Muscle layer of duodenum (tissue), 2 donors: ENCODE measurements around the gene CEP112.

Experiments
- H3K27ac ChIP-seq: one replicate; pipeline ENCODE4 v1.7.0; 2013; ENCODE audit warnings: mild to moderate bottlenecking, low read length
- H3K27me3 ChIP-seq: one replicate; pipeline ENCODE4 v1.7.0; 2013; ENCODE audit warnings: low read depth, mild to moderate bottlenecking, control low read depth, low read length
- H3K36me3 ChIP-seq, 2 donors: one replicate each; pipeline ENCODE4 v1.7.0; 2013; ENCODE audit warnings: low read length in 2 of 2, control low read depth in 1 of 2, mild to moderate bottlenecking in 1 of 2; ENCODE audit not compliant: insufficient read depth in 2 of 2, control insufficient read depth in 1 of 2
- H3K4me1 ChIP-seq, 2 donors: one replicate each; pipeline ENCODE4 v1.7.0; 2013; ENCODE audit warnings: low read length in 2 of 2, mild to moderate bottlenecking in 2 of 2, control low read depth in 1 of 2, moderate library complexity in 1 of 2; ENCODE audit not compliant: insufficient read depth in 2 of 2, control insufficient read depth in 1 of 2
- H3K4me3 ChIP-seq, 2 donors: one replicate each; pipeline ENCODE4 v1.7.0; 2013; ENCODE audit warnings: low read length in 2 of 2, low read depth in 1 of 2, mild to moderate bottlenecking in 1 of 2
- H3K9me3 ChIP-seq, 2 donors: one replicate each; pipeline ENCODE4 v1.7.0; 2013; ENCODE audit warnings: low read length in 2 of 2, control low read depth in 1 of 2, mild to moderate bottlenecking in 1 of 2; ENCODE audit not compliant: control insufficient read depth in 1 of 2
- donor health status: healthy.

CEP112 gene

DNA sequence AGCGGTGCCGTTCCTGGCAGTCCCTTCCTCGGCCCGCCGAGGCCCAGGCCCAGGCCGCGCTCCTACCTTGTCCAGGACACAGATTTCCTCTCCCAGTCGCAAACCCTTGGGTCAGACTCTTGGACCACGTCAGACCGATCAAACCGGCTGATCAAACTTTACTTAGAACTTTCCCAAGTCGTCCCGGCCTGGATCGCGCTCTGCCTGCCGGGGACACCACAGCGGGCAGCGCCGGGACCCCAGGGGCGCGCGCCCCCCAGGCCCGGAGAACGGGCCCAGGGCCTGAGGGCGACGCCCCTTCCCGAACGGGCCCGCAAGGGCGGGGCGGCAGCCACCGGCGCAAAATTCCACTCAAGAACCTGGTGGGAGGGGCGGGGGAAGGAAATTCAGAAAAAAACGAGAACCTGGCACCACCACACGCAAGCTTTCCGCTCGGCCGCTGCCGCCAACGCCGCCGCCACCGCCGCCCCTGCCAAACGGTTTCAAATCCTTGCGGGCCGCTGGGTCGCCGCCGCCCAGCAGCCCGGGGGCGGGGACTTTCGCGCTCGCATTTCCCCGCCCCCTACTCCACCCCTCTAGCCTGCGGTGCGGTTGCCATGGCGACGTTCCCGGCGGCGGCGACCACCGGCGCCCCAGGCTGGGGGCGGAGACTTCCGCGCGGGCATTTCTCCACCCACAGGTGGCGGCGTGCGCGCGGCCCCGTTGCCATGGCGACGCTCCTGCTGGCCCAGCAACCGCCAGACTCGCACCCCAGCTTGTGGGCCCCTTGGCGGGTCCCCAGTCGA is at the start of gene CEP112:
Gene CEP112 (minus strand): TSS at position 541 of the 785 bp plus-strand sequence.
- Histone ChIP-seq H3K4me3 (peak within 1 kb of the TSS; percentile 75 to 86), H3K27me3 (no peaks in the 10 kb centered on the region), H3K27ac (no peak within 1 kb of the TSS), H3K9me3 (no peaks in the 10 kb centered on the region), H3K4me1 (peaks cover 0 to 13% of the 10 kb centered on the region in 2 donors), H3K36me3 (no peaks in the 10 kb centered on the region)

DNA sequence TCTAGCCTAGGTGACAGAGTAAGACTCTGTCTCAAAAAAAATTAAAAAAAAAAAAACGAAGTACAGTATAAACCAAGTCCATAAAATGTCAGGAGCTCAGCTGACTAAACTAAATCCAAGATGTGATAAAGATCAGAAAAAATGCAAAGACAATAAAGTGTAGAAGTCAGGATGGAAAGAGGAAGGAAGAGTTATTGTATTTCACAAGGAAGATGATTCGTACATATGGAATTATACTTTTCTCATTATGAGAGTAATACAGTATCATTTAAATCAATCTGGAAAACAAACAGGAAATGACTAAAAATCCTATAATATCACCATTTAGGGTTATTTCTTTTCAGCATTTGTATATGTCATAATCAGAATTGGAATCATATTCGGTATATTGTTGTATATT is 48.7 kb upstream of the CEP112 start:
- Histone ChIP-seq H3K4me3 (no peak overlapping the region), H3K36me3 (no peaks in the 10 kb centered on the region), H3K27me3 (no peaks in the 10 kb centered on the region), H3K9me3 (no peaks in the 10 kb centered on the region), H3K4me1 (no peaks in the 10 kb centered on the region), H3K27ac (no peak overlapping the region)

DNA sequence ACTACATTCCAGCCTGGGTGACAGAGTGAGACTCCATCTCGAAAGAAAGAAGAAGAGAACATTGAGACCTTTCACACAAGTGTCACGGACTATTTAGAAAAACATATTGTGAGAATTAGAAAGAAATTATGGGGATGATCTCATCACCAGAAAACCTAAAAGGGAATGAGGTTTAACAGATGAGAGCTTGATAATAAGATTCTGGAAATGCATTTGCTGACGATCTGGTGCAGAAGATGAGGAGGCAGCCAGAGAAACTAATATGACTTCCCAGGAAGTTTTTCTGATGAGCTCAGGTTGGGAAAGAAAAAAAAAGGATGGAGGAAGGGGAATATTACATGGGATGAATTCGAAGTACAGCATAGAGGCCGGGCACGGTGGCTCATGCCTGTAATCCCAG is 48.1 kb upstream of the CEP112 start:
- Histone ChIP-seq H3K36me3 (no peaks in the 10 kb centered on the region), H3K4me3 (no peak overlapping the region), H3K27ac (no peak overlapping the region), H3K4me1 (no peaks in the 10 kb centered on the region), H3K9me3 (no peaks in the 10 kb centered on the region), H3K27me3 (no peaks in the 10 kb centered on the region)

DNA sequence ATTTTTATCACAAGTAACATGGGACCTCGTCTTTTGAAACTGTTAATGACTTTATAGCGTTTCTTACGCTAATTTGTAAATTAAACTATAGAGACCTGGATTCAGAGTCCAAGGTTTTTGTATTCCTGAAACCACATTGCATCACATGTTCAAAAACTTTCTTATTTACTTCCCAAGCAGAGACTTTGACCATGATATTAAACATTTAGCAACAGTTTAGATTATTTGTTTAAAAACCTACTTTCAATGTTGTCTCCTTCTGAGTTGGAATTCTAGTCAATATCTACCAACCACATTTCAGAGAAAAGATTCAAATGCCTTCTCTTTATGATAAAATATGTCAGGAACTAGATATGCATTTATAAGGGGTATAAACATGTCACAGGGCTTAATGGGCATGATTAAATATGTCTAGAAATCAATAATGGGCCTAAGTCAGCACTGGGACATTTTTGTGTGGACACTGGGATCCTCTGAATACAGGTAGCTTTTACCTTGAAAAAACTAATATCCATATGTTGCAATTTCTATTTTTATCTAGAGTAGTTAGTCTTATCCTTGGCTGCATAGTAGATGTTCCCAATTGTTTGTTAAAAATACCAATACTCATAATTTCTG is 43.6 kb upstream of the CEP112 start:
- Histone ChIP-seq H3K27ac (no peak overlapping the region), H3K4me1 (no peaks in the 10 kb centered on the region), H3K9me3 (no peaks in the 10 kb centered on the region), H3K36me3 (no peaks in the 10 kb centered on the region), H3K27me3 (no peaks in the 10 kb centered on the region), H3K4me3 (no peak overlapping the region)

DNA sequence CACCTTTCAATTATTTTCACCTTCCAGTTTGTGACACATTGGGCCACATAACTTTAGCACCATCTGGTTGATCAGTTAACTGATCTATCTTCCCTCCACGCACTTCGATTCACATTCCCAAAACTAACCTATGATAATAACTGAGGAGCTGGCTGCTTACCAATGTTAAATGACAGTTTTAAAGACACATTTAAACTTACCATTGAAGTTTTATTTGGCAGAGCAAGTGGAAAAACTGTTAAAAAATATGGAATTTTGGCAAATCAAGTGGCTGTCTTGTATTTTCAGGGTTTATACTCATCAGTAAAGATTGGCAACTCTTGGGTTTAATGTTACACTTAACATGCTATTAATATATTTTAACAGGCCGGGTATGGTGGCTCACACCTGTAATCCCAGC is 42.7 kb upstream of the CEP112 start:
- Histone ChIP-seq H3K27me3 (no peaks in the 10 kb centered on the region), H3K4me1 (no peaks in the 10 kb centered on the region), H3K4me3 (no peak overlapping the region), H3K36me3 (no peaks in the 10 kb centered on the region), H3K9me3 (no peaks in the 10 kb centered on the region), H3K27ac (no peak overlapping the region)

DNA sequence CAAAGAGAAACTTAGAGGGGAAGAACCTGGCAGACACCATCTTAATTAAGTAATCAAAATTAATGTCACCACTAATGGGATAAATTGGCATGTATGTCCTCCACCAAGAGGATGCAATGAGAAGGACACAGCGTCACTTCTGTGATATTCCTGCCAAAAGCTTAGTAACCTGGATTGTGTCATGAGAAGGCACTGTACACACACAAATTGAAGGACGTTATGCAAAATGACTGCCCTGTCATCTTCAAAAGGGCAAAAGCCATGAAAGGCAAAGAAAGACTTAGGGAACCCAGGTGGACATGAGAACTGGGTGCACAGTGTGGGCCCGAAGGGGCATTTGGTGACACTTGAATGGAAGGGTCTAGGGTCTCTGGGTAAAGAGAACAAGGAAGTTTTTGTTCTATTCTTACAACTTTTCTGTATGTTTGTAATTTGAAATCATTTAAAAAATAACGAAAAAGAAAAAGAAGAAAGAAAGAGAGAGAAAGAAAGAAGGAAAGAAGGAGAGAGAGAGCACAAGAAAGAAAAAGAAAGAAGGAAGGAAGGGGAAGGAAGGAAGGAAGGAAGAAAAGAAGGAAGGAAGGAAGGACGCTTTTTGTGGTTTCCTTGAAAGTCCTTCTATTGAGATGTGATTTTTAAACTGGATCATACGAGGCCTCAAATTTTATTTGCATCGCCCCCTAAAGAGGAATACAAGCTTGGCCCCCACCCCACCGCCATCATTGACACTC is 41.3 kb upstream of the CEP112 start:
- H3K4me1 ChIP-seq, result no peaks in the 10 kb centered on the region
- H3K27me3 ChIP-seq, result no peaks in the 10 kb centered on the region
- H3K27ac ChIP-seq, result no peak overlapping the region

DNA sequence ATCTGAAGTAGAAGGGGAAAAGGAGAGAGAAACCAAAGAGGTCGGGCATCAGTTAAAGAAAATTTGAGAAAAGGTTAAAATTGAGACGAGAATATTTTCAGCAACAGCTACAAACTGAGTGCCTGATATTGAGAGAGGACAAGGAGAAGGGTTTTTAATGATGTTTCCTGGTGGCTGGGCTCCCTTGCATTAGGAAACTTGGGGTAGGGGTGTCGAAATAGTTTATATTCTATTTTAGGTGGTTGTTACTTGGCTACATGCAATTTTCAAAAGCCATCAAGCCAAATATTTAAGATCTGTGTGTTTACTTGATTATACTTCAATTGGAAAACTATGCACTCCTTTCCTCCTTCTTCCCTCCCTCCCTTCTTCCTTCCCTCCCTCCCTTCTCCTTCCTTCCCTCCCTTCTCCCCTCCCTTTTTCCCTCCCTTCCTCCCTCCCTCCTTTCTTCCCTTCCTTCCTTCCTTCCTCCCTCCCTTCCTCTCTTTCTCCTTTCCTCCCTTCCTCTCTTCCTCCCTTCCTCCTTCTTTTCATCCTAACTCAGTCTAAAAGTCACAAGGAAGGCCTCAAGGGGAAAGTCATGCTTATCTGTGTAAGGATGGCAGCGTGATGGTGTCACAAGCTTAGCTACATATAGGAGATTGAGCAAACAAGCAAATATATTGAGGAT is 39.1 kb upstream of the CEP112 start:
- H3K27me3 ChIP-seq, result no peaks in the 10 kb centered on the region
- H3K4me1 ChIP-seq, result no peaks in the 10 kb centered on the region
- no peaks in the 10 kb centered on the region for H3K36me3 ChIP-seq
- no peaks in the 10 kb centered on the region for H3K9me3 ChIP-seq
- H3K27ac ChIP-seq, result no peak overlapping the region
- no peak overlapping the region for H3K4me3 ChIP-seq

More for the DNA sequence above, 41.3 kb upstream of the CEP112 start:
- no peaks in the 10 kb centered on the region for H3K36me3 ChIP-seq
- no peaks in the 10 kb centered on the region for H3K9me3 ChIP-seq
- H3K4me3 ChIP-seq, result no peak overlapping the region

DNA sequence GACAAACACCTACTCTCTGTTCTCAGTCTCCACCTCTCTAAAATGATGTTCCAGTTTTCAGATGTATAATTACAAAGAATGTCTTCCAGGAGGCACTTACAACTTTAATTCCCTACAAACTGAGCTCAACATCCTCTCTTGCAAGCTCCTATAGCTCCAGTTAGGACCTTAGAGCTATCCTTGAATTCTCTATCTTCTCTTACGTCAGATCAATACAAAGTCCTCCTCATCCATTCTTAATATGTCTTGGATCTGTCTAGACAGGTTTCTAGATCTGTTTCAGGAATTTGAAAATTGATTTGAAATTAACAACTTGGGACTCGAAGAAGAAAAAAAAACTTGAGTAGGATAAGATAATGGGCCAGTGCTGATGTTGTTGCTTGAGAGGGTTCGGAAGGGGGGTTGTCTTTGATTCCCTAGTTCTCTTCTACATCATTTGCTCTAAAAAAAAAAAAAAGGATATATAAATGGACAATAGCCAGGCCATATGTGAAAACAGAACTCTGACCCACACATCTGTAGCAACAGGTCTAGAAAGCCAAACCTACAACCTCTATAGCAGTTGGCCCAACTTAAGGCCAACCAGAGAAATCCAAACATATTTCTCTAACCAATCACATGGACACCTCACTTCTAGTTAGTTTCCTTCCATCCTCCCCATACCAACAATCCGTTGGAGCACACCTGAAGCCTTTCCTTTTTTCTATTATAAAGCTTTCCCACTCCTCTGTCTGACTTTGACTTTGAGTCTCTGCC is 38.0 kb upstream of the CEP112 start:
- Histone ChIP-seq H3K27ac (no peak overlapping the region), H3K36me3 (no peaks in the 10 kb centered on the region), H3K4me3 (no peak overlapping the region), H3K27me3 (no peaks in the 10 kb centered on the region), H3K9me3 (no peaks in the 10 kb centered on the region), H3K4me1 (no peaks in the 10 kb centered on the region)

DNA sequence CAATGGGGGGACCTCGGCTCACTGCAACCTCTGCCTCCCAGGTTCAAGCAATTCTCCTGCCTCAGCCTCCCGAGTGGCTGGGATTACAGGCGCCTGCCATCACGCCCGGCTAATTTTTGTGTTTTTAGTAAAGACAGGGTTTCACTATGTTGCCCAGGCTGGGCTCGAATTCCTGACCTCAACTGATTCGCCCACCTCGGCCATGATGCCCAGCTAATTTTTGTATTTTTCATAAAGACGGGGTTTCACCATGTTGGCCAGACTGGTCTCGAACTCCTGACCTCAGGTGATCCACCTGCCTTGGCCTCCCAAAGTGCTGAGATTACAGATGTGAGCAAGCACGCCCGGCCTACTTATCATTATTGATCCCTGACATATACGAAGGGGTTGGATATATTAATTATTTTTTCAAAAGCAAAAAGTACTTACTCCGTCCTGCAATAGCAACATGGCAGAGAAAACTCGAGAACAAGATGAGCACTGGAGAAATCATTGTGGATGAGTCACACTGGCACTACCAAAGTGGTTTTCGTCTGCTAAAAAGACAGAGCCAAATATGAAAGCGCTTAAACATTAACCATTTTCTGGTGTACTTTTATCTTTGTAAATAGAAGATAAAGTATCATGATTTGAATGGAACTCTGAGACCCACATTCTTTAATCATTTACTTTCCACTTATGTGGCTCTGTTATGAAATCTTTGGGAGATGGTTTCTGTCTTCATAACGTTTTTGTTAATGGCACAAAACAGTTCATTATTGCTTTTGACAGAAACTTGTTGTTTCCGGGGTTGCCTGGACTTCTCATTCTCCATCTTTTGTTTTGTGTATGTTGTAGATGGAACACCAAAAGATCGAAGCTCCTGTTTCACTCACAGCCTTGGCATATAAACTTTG is 37.2 kb upstream of the CEP112 start, which contains the start of gene APOH:
Gene APOH (minus strand): TSS at position 529 of the 896 bp plus-strand sequence. CDS start 36 bp downstream, at position 493.
- H3K9me3 ChIP-seq, result no peaks in the 10 kb centered on the region
- no peak within 1 kb of the TSS for H3K27ac ChIP-seq
- no peak within 1 kb of the TSS for H3K4me3 ChIP-seq
- no peaks in the 10 kb centered on the region for H3K36me3 ChIP-seq
- H3K4me1 ChIP-seq, result no peaks in the 10 kb centered on the region
- H3K27me3 ChIP-seq, result no peaks in the 10 kb centered on the region
